K562 treated with DMSO at 1 percent for 4 hours (cell line): Measurements from ENCODE around the gene TMEM259. TPM values are rescaled to one million over a fixed set of nuclear protein-coding genes. Genes with fewer than 3 reads are reported as not detected.

Experiments
- total RNA-seq: library from RNA; unstranded; fragments of 300-600 nt; gene quantifications from 2 replicates; pipeline ENCODE4 v1.2.3, GENCODE V29; 2022; ENCODE audit not compliant: insufficient read depth

TMEM259 gene
- total RNA-seq, result 198 and 255 TPM in 2 replicates

GRCh38 chr19:1020868-1021425, at the start of gene TMEM259:
TMEM259 (minus strand) TSS chr19:1021123; CDS start chr19:1020996, 127 bp downstream.

GRCh38 chr19:1066748-1067340, 45.9 kb upstream of the TMEM259 start, which contains the start of gene ARHGAP45:
ARHGAP45 (plus strand) TSS chr19:1067167; CDS start chr19:1067406, 239 bp downstream.

GRCh38 chr19:1039646-1040475, 18.9 kb upstream of the TMEM259 start, which contains the start of gene ABCA7:
ABCA7 (plus strand) TSS chr19:1040107; CDS start chr19:1041362, 1,255 bp downstream.

GRCh38 chr19:1025960-1026782, 5.2 kb upstream of the TMEM259 start, which contains the start of gene CNN2:
CNN2 (plus strand) TSS chr19:1026608; CDS start chr19:1026662, 54 bp downstream.

GRCh38 chr19:1000095-1000494, 20.8 kb downstream of the TMEM259 start, which contains the start of gene GRIN3B:
GRIN3B (plus strand) TSS chr19:1000419; CDS start chr19:1000438, 19 bp downstream.

GRCh38 chr19:984165-984967, 36.6 kb downstream of the TMEM259 start, which contains the start of gene WDR18:
WDR18 (plus strand) TSS chr19:984345; CDS start chr19:984354, 9 bp downstream.

Other genes with a start within 250 kb of the TMEM259 start
- 358 and 442 TPM in 2 replicates for gene PTBP1, start 223.7 kb downstream of the TMEM259 start, total RNA-seq
- gene PLPPR3, start 199.2 kb downstream of the TMEM259 start, total RNA-seq, result 86.2 and 97.2 TPM in 2 replicates
- 2.0 and 4.1 TPM in 2 replicates for gene AZU1, start 193.3 kb downstream of the TMEM259 start, total RNA-seq
- 4.7 and 5.0 TPM in 2 replicates for gene PRTN3, start 180.1 kb downstream of the TMEM259 start, total RNA-seq
- gene ELANE, start 168.8 kb downstream of the TMEM259 start, total RNA-seq, result not detected in 2 replicates
- gene CFD, start 161.5 kb downstream of the TMEM259 start, total RNA-seq, result 44.6 and 62.6 TPM in 2 replicates
- gene MED16, start 127.9 kb downstream of the TMEM259 start, total RNA-seq, result 29.7 and 43.4 TPM in 2 replicates
- gene RNU6-9, start 127.6 kb downstream of the TMEM259 start, total RNA-seq, result not detected in 2 replicates
- gene R3HDM4, start 107.9 kb downstream of the TMEM259 start, total RNA-seq, result 152 and 154 TPM in 2 replicates
- gene KISS1R, start 103.8 kb downstream of the TMEM259 start, total RNA-seq, result 3.7 and 5.8 TPM in 2 replicates
- 40.2 and 46.0 TPM in 2 replicates for gene ARID3A, start 95.1 kb downstream of the TMEM259 start, total RNA-seq
- gene WDR18, start 36.8 kb downstream of the TMEM259 start, total RNA-seq, result 69.4 and 76.6 TPM in 2 replicates
- gene GRIN3B, start 20.7 kb downstream of the TMEM259 start, total RNA-seq, result 0.75 and 0.97 TPM in 2 replicates
- gene RNU6-2, start 399 bp upstream of the TMEM259 start, total RNA-seq, result not detected in 2 replicates
- 117 and 118 TPM in 2 replicates for gene CNN2, start 5.5 kb upstream of the TMEM259 start, total RNA-seq
- gene ABCA7, start 19.0 kb upstream of the TMEM259 start, total RNA-seq, result 41.5 and 58.2 TPM in 2 replicates
- gene ARHGAP45, start 46.0 kb upstream of the TMEM259 start, total RNA-seq, result 21.6 and 27.0 TPM in 2 replicates
- gene POLR2E, start 74.3 kb upstream of the TMEM259 start, total RNA-seq, result 205 and 214 TPM in 2 replicates
- gene GPX4, start 82.9 kb upstream of the TMEM259 start, total RNA-seq, result 870 and 876 TPM in 2 replicates
- gene SBNO2, start 153.1 kb upstream of the TMEM259 start, total RNA-seq, result 36.2 and 36.3 TPM in 2 replicates
- 105 and 123 TPM in 2 replicates for gene STK11, start 184.7 kb upstream of the TMEM259 start, total RNA-seq
- 4.8 and 7.1 TPM in 2 replicates for gene CBARP, start 216.9 kb upstream of the TMEM259 start, total RNA-seq
- 424 and 456 TPM in 2 replicates for gene ATP5F1D, start 220.6 kb upstream of the TMEM259 start, total RNA-seq
- 48.5 and 50.6 TPM in 2 replicates for gene MIDN, start 227.5 kb upstream of the TMEM259 start, total RNA-seq
- gene CIRBP, start 248.2 kb upstream of the TMEM259 start, total RNA-seq, result 140 and 141 TPM in 2 replicates